GM19397 (cell line): Measurements from ENCODE around the gene PTGDR.

ENCODE experiments used
- ATAC-seq: cut with Tn5 transposase; IDR thresholded peaks from one replicate; pipeline ENCODE4 v1.9.1; 2021; ENCODE audit warnings: mild to moderate bottlenecking, moderate library complexity; ENCODE audit not compliant: unreplicated experiment

Gene PTGDR

GRCh38 chr14:52307905-52308304, 40.4 kb downstream of the PTGDR start:
- no peak for ATAC-seq

DNA sequence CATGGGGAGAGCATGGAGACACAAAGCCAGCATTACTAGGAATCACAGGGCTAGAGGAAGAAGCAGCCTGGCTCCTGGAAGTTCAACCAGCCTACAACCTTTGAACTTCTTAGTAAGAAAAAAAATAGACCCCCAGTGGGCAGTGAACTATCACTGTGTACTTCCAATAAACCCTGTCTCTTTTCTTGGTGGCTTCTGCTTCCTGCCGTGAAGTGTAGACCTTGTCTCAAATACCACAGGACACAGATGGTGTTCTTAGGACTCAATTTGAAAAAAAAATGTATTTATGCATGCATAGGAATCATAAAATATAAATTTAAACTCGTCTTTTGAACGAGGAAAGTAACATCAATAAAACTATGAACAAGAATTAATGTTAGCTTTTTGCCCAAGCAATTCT, 43.0 kb downstream of the PTGDR start:
- ATAC-seq: no peak

GRCh38 chr14:52312931-52313355, 45.4 kb downstream of the PTGDR start:
- no peak for ATAC-seq

DNA sequence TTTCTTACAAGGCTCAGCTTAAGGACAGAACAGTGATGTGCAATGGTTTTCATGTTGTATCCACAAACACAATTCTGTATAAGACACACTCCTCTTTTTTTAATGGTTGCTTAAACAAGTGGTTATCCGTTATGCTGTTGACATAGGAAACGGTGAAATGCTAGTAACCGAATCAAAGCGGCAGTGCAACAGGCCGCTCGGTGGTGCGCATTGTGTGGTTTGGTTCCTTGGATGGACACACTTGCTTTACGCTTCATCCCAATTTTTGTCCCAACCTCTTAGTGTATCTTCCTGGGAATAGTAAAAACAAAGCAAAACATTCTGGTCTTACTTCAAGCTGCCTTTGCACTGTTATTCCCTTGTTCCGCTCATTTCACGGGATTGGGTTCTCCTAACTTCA, 46.0 kb downstream of the PTGDR start:
- ATAC-seq: no peak

GRCh38 chr14:52313903-52314594, 46.6 kb downstream of the PTGDR start, which contains the start of gene PTGER2:
TSS of gene PTGER2 (plus strand) at chr14:52314312. CDS start at chr14:52314549, 237 bp downstream.
- peak; percentile 43 for ATAC-seq

- ATAC-seq: peak; percentile 43
These were observed 47.3 kb downstream of the PTGDR start for GRCh38 chr14:52314595-52315354.

DNA sequence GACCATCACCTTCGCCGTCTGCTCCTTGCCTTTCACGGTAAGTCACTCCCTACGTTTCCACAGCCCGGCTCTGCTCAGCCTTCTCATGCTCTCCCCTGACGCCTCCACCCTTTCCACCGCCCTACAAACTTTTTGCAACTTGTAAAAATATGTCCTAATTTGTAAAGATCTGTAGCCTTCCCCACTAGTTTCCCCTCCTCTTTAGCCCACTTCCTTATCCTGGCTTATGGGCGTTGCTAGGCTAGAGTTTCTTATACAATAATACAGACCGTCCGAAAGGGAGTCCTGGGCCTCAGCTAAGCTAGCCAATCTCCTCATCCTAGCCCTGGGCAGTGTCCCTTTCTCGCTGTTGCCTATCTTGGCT, 47.8 kb downstream of the PTGDR start:
- no peak for ATAC-seq

DNA sequence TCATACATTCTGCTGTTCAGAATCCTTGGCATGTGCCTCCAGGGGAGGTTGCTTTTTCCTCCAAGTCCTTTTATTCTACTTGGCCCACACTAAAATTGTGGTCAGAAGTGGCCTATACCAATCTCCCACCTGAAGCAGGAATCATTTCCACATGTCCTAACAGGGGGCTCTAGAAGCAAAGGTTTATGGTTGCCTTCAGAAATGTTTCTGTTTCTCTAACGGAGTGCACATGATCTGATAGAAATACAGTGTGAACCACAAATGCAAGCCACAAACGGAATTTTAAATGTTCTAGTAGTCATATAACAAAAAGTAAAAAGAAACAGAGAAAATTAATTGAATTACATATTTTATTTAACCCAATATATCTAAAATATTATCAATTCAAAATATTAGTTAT, 50.6 kb downstream of the PTGDR start:
- ATAC-seq: no peak

DNA sequence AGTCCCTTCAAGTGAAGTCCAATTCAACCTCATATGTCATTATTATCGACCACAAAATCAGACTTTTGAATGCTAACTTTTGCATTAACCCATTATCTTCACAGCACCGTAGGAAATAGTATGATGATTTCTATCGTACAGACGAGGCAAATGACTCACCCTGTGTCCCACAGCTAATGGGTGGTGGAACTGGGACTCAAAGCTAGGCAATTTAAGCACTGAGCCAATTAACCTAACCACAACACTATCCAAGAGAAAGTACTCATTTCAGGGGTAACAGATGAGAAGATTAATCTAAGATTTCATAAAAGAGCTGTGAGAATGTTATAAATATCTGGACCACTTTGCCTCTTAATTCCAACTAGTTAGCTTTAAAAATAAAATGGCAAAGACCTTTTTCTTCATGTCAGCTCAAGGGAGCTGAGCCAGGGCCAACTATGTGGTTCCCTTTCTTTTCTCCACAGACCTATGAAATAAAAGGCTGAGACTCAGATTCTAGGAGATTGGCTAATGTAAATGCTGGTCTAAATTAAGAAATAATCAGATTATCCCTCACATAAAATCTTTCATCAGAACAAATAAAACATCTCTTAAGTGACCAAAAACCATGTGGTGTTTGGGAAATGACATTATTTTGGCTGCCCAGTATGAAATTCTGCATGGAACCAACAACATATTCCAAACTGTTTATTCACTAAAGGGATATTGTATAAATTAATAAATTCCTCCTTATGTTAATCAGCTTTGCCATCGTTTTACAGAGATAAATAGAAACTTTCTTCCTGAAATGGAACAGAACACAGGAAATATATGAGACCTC, 51.5 kb downstream of the PTGDR start:
- ATAC-seq: no peak

DNA sequence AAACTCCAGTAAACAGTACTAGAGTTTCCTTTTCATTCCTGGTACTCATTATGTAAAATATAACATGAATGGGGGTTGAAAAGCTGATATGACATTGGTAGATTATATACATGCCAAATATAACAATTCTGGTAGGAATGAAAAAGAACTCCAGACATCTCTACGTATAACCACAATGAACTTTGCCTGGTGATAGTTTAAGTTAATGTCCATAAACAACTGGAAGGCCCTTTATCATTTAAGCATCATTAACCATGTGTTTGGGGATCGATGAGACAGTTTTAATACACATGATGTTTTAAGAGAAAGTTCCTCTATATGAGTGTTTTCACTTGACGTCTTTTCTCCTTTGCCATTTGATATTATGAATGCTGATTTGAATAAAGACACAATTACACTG, 52.4 kb downstream of the PTGDR start:
- ATAC-seq: no peak

- peak; percentile 92 for ATAC-seq
These were observed 57.6 kb downstream of the PTGDR start for GRCh38 chr14:52325126-52325525.

GRCh38 chr14:52325630-52326029, 58.1 kb downstream of the PTGDR start:
- ATAC-seq: no peak
